Heart right ventricle (tissue), 16 donors: ENCODE measurements around the gene ACTBL2. TPM values are rescaled to one million over a fixed set of nuclear protein-coding genes. Genes with fewer than 3 reads are reported as not detected.
A peak's percentile ranks its signal among the peaks of the same experiment; 100 is the strongest.

Source experiments
- ATAC-seq, 8 donors: fragments of 200-7000 bp; cut with Tn5 transposase; one replicate each; pipeline ENCODE4 v1.9.1; 2020; ENCODE audit warnings: mild to moderate bottlenecking in 8 of 8, moderate library complexity in 8 of 8, moderate number of reproducible peaks in 1 of 8
- DNase-seq, 2 donors: peaks; one replicate each; pipeline ENCODE4 v3.0.0-alpha.2; 2020
- H3K27ac ChIP-seq, 10 donors: fragments of 200-600 bp; sonication (generic) in 2 of 10; one replicate each; pipeline versions ENCODE4 v1.5.0 to v1.8.0; 2020 to 2022; ENCODE audit warnings: mild to moderate bottlenecking in 3 of 10
- H3K27me3 ChIP-seq, 7 donors: fragments of 200-600 bp; one replicate each; pipeline ENCODE4 v1.8.0; 2021 to 2022; ENCODE audit warnings: mild to moderate bottlenecking in 2 of 7
- H3K36me3 ChIP-seq, 9 donors: fragments of 200-600 bp; sonication (generic) in 1 of 9; one replicate each; pipeline versions ENCODE4 v1.5.0 to v1.8.0; 2020 to 2022; ENCODE audit warnings: mild to moderate bottlenecking in 2 of 9
- H3K4me1 ChIP-seq, 9 donors: fragments of 200-600 bp; sonication (generic) in 1 of 9; one replicate each; pipeline versions ENCODE4 v1.5.0 to v1.8.0; 2020 to 2022; ENCODE audit warnings: mild to moderate bottlenecking in 4 of 9
- H3K4me3 ChIP-seq, 10 donors: fragments of 200-600 bp; sonication (generic) in 2 of 10; one replicate each; pipeline versions ENCODE4 v1.5.0 to v1.8.0; 2020 to 2022; ENCODE audit warnings: mild to moderate bottlenecking in 7 of 10, moderate library complexity in 2 of 10
- H3K9me3 ChIP-seq, 11 donors: fragments of 200-600 bp in 10 of 11; sonication (generic) in 2 of 11; one replicate each; pipeline versions ENCODE4 v1.5.0 to v1.8.0; 2013 to 2022; ENCODE audit warnings: mild to moderate bottlenecking in 2 of 11, control low read depth in 1 of 11, moderate library complexity in 1 of 11
- WGBS, 2 donors: extraction: QIAGEN DNeasy Blood & Tissue Kit; methylation state at CpG; one replicate each; pipeline ENCODE4 v1.1.7; 2013; ENCODE audit warnings: inconsistent platforms in 1 of 2; 5-methylcytosine and 5-hydroxymethylcytosine counted together
- intact Hi-C, 10 donors: fragments of 100-400 bp; cut with DNase I; formaldehyde crosslinking; loops; one replicate each; pipeline versions ENCODE4 v1.11.1 to v1.14.2; 2022
- polyA plus RNA-seq, 2 donors: library from polyadenylated mRNA; stranded (reverse); fragments of 200-250 nt; gene quantifications; one replicate each; pipeline ENCODE4 v1.2.3, GENCODE V29; 2013
- total RNA-seq, 10 donors: library from RNA; stranded (reverse); fragmentation: NEBNext Ultra II Directional in 3 of 10; extraction: Animal tissue kit (Norgen Biotek cat#: 25700) in 3 of 10; gene quantifications; one replicate each; pipeline versions ENCODE4 v1.2.1 to v1.2.4, GENCODE V29; 2021 to 2023
- TF ChIP-seq, protein P1 (sequence below), 9 donors: fragments of 200-600 bp; sonication (generic) in 2 of 9; IDR thresholded peaks; one replicate each; pipeline versions ENCODE4 v1.5.0 to v1.8.0; 2021 to 2022; ENCODE audit warnings: antibody characterized with exemption in 9 of 9, mild to moderate bottlenecking in 5 of 9, moderate library complexity in 1 of 9
- donor health status: Arrhythmogenic right ventricular cardiomyopathy.
- donor health status: ischemic (EF 13 %, LVEDD 7.1; RV severe dilation, severe dysfunction).
- donor health status: healthy with polysubstance abuse.
- donor health status: DM: no; HTN: yes; CAD: no.
- donor health status: DM: no; HTN: no; CAD: no.
- donor health status: ischemic (EF 25% LVEDD 6.9; RV normal size, moderate dysfunction).
- donor health status: ischemic (EF 25% LVEDD 5.7; RV mildly dilated, moderate dysfunction).
- donor health status: healthy.
- donor health status: DM: yes; HTN: yes; CAD: no.
- donor health status: Ischemic cardiomyopathy.
- donor health status: ischemic (EF 35%, LVEDD 5.7; RV mildly dilated, moderate dysfunction).
- donor health status: nonischemic (EF 11% LVEDD 7.7; RV severe dilation, severe dysfunction).
- donor health status: DM: yes; HTN: yes; CAD: no.
- donor health status: PGD.
- donor health status: ischemic (EF 29% LVEDD 5.4; RV normal size, mild dysfunction).
- donor health status: nonischemic (EF 23%, LVEDD 6.1; RV moderate dilation, normal function).

The ACTBL2 gene
- total and polyA plus RNA-seq, 12 donors = not detected

DNA sequence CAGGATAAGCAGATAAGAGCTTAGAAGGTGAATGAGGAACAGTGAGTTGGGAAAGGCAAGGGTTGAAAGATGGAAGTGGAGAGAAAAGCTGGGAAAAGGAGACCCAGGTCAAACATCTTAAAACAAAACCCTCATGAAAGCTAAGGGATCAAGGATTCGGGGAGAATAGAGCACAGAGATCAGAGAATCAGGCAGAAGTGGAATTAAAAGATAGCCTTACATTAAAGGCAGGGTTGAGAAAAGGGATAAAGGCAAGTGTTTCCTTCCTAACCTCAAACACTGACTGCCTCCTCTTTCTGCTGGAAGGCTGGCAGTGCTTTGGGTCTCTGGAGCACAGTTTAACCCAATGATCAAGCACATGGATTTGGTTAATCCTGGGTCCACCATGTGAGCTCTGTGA, 28.7 kb upstream of the ACTBL2 start:
- Histone ChIP-seq H3K36me3 (no peaks in the 10 kb centered on the region), H3K4me1 (peaks cover 0 to 2% (median 0%) of the 10 kb centered on the region in 9 donors), H3K27me3 (no peaks in the 10 kb centered on the region), H3K9me3 (no peaks in the 10 kb centered on the region), H3K27ac (no peak overlapping the region), H3K4me3 (no peak overlapping the region)
- TF ChIP-seq, protein P1, sequence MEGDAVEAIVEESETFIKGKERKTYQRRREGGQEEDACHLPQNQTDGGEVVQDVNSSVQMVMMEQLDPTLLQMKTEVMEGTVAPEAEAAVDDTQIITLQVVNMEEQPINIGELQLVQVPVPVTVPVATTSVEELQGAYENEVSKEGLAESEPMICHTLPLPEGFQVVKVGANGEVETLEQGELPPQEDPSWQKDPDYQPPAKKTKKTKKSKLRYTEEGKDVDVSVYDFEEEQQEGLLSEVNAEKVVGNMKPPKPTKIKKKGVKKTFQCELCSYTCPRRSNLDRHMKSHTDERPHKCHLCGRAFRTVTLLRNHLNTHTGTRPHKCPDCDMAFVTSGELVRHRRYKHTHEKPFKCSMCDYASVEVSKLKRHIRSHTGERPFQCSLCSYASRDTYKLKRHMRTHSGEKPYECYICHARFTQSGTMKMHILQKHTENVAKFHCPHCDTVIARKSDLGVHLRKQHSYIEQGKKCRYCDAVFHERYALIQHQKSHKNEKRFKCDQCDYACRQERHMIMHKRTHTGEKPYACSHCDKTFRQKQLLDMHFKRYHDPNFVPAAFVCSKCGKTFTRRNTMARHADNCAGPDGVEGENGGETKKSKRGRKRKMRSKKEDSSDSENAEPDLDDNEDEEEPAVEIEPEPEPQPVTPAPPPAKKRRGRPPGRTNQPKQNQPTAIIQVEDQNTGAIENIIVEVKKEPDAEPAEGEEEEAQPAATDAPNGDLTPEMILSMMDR (IDR thresholded peaks at IDR 0.05) = no peak
- WGBS, 2 donors = 95 to 96% methylated on average over 1 of the region's 1 CpG
- intact Hi-C loops = no loop called here
- ATAC-seq (no peak), DNase-seq (no peak)

GRCh38 chr5:57509501-57510260, 27.1 kb upstream of the ACTBL2 start:
- DNase-seq (no peak), ATAC-seq (no peak)
- WGBS, 2 donors = 91% methylated on average over 3 of the region's 3 CpGs
- TF ChIP-seq, protein P1 (IDR thresholded peaks at IDR 0.05) = no peak
- intact Hi-C loops = loop anchor here in 6 of 10 donors (10.0 kb wide), 6 partner anchors 145 to 955 kb away; partner anchors contain the start of gene PLK2 (in 1 of the 6)
- no peaks in the 10 kb centered on the region for H3K9me3 ChIP-seq
- no peak overlapping the region for H3K4me3 ChIP-seq
- no peaks in the 10 kb centered on the region for H3K27me3 ChIP-seq
- no peak overlapping the region for H3K27ac ChIP-seq
- H3K4me1 ChIP-seq = peaks cover 0 to 11% (median 0%) of the 10 kb centered on the region in 9 donors
- no peaks in the 10 kb centered on the region for H3K36me3 ChIP-seq

GRCh38 chr5:57508211-57508610, 25.6 kb upstream of the ACTBL2 start:
- ATAC-seq (no peak), DNase-seq (no peak)
- intact Hi-C loops = loop anchor here in 6 of 10 donors (10.0 kb wide), 6 partner anchors 147 to 957 kb away; partner anchors contain the start of gene PLK2 (in 1 of the 6)
- no peak overlapping the region for H3K4me3 ChIP-seq
- WGBS, 2 donors = 89 to 92% methylated on average over 2 of the region's 2 CpGs
- no peaks in the 10 kb centered on the region for H3K27me3 ChIP-seq
- no peaks in the 10 kb centered on the region for H3K9me3 ChIP-seq
- no peaks in the 10 kb centered on the region for H3K36me3 ChIP-seq
- no peak overlapping the region for H3K27ac ChIP-seq
- TF ChIP-seq, protein P1 (IDR thresholded peaks at IDR 0.05) = no peak
- H3K4me1 ChIP-seq = peaks cover 0 to 15% (median 0%) of the 10 kb centered on the region in 9 donors

GRCh38 chr5:57505272-57506200, 22.9 kb upstream of the ACTBL2 start:
- H3K36me3 ChIP-seq = no peaks in the 10 kb centered on the region
- H3K4me1 ChIP-seq = peaks cover 0 to 32% (median 17%) of the 10 kb centered on the region in 9 donors
- TF ChIP-seq, protein P1 (IDR thresholded peaks at IDR 0.05) = no peak
- H3K4me3 ChIP-seq = no peak overlapping the region
- H3K27me3 ChIP-seq = no peaks in the 10 kb centered on the region
- DNase-seq (no peak), ATAC-seq (peak in 2 of 8 donors; percentile 53)
- intact Hi-C loops = loop anchor here in 6 of 10 donors (10.0 kb wide), 6 partner anchors 149 to 959 kb away; partner anchors contain the start of gene PLK2 (in 1 of the 6)
- 50 to 64% methylated on average over 5 of the region's 5 CpGs for WGBS, 2 donors
- H3K27ac ChIP-seq = no peak overlapping the region
- no peaks in the 10 kb centered on the region for H3K9me3 ChIP-seq
